HEK293 (cell line): ENCODE measurements around the gene GAB3.

ENCODE experiments used
- CTCF ChIA-PET: fragments of 350-600 bp; formaldehyde crosslinking; extraction: SDS; loops from one replicate; lab custom pipeline; 2021; ENCODE audit warnings: antibody characterized with exemption; lab: Yijun Ruan, JAX
- POLR2A ChIA-PET: fragments of 300-600 bp; formaldehyde crosslinking; extraction: SDS; loops from one replicate; lab custom pipeline; 2020; ENCODE audit warnings: antibody characterized with exemption, inconsistent platforms; lab: Yijun Ruan, JAX
- H3K27ac ChIP-seq: fragments of 200-500 bp; sonication (Bioruptor generic); 2 replicates; pipeline ENCODE4 v1.5.1; 2014; ENCODE audit warnings: low read depth, low read length, control low read depth, inconsistent platforms; ENCODE audit errors: extremely low read depth
- H3K36me3 ChIP-seq, 2 experiments: fragments of 200-500 bp in 1 of 2; sonication (Bioruptor generic) in 1 of 2; 1 replicate in 1 of 2; 2 replicates in 1 of 2; pipeline ENCODE4 v1.5.1; 2014 to 2017; ENCODE audit warnings: inconsistent platforms in 2 of 2, low read length in 2 of 2; ENCODE audit not compliant: control insufficient read depth in 2 of 2, insufficient read depth in 1 of 2
- H3K4me1 ChIP-seq: fragments of 200-500 bp; sonication (Bioruptor generic); 2 replicates; pipeline ENCODE4 v1.5.1; 2014; ENCODE audit warnings: mild to moderate bottlenecking, low read length, inconsistent platforms; ENCODE audit not compliant: control insufficient read depth, insufficient read depth
- H3K4me3 ChIP-seq: 2 replicates; pipeline ENCODE4 v1.5.1; 2011; ENCODE audit warnings: low read depth, mild to moderate bottlenecking, control low read depth, low read length, moderate library complexity
- H3K9me3 ChIP-seq: fragments of 200-500 bp; sonication (Bioruptor generic); 2 replicates; pipeline ENCODE4 v1.5.1; 2014; ENCODE audit warnings: low read depth, low read length, inconsistent platforms; ENCODE audit not compliant: control insufficient read depth, insufficient read depth
- BCL11A ChIP-seq: fragments of 450-650 bp; formaldehyde crosslinking; IDR thresholded peaks from 2 replicates; pipeline ENCODE4 v1.5.1; 2016; ENCODE audit warnings: low read depth, missing biosample characterization, missing genetic modification characterization
- BCL6B ChIP-seq: fragments of 450-650 bp; formaldehyde crosslinking; IDR thresholded peaks from 2 replicates; pipeline ENCODE4 v1.5.1; 2017; ENCODE audit warnings: missing biosample characterization, missing genetic modification characterization
- PATZ1 ChIP-seq: fragments of 450-650 bp; formaldehyde crosslinking; IDR thresholded peaks from 2 replicates; pipeline ENCODE4 v1.5.1; 2016; ENCODE audit warnings: missing biosample characterization, missing genetic modification characterization
- PRDM1 ChIP-seq: fragments of 450-650 bp; formaldehyde crosslinking; IDR thresholded peaks from 2 replicates; pipeline ENCODE4; 2016; ENCODE audit warnings: missing biosample characterization, missing genetic modification characterization
- RBAK ChIP-seq: fragments of 450-650 bp; formaldehyde crosslinking; IDR thresholded peaks from 2 replicates; pipeline ENCODE4 v1.5.1; 2016; ENCODE audit warnings: missing biosample characterization, missing genetic modification characterization
- SCRT1 ChIP-seq: fragments of 450-650 bp; formaldehyde crosslinking; IDR thresholded peaks from 2 replicates; pipeline ENCODE4 v1.5.1; 2016; ENCODE audit warnings: missing biosample characterization, missing genetic modification characterization, borderline replicate concordance
- ZNF140 ChIP-seq: fragments of 450-650 bp; formaldehyde crosslinking; IDR thresholded peaks from 2 replicates; pipeline ENCODE4 v1.5.1; 2016; ENCODE audit warnings: missing biosample characterization, missing genetic modification characterization
- ZNF184 ChIP-seq: fragments of 450-650 bp; IDR thresholded peaks from 2 replicates; pipeline ENCODE4 v1.5.1; 2018; ENCODE audit warnings: missing biosample characterization, mild to moderate bottlenecking, missing genetic modification characterization
- ZNF335 ChIP-seq: fragments of 450-650 bp; formaldehyde crosslinking; conservative IDR thresholded peaks from 2 replicates; pipeline ENCODE4 v1.5.1; 2016; ENCODE audit warnings: missing biosample characterization, missing genetic modification characterization
- ZNF48 ChIP-seq: fragments of 450-650 bp; formaldehyde crosslinking; IDR thresholded peaks from 2 replicates; pipeline ENCODE4 v1.5.1; 2016; ENCODE audit warnings: missing biosample characterization, missing genetic modification characterization
- ZNF521 ChIP-seq: fragments of 450-650 bp; formaldehyde crosslinking; IDR thresholded peaks from 2 replicates; pipeline ENCODE4 v1.5.1; 2017; ENCODE audit warnings: missing biosample characterization, mild to moderate bottlenecking, missing genetic modification characterization
- ZNF530 ChIP-seq: fragments of 450-650 bp; formaldehyde crosslinking; IDR thresholded peaks from 2 replicates; pipeline ENCODE4 v1.5.1; 2016; ENCODE audit warnings: low read depth, missing biosample characterization, missing genetic modification characterization
- ZNF571 ChIP-seq: fragments of 450-650 bp; formaldehyde crosslinking; IDR thresholded peaks from 2 replicates; pipeline ENCODE4 v1.5.0; 2017; ENCODE audit warnings: missing biosample characterization, missing genetic modification characterization
- ZNF585B ChIP-seq: fragments of 450-650 bp; formaldehyde crosslinking; IDR thresholded peaks from 2 replicates; pipeline ENCODE4 v1.5.1; 2016; ENCODE audit warnings: missing biosample characterization, missing genetic modification characterization
- ZNF621 ChIP-seq: fragments of 450-650 bp; formaldehyde crosslinking; IDR thresholded peaks from 2 replicates; pipeline ENCODE4 v1.5.1; 2017; ENCODE audit warnings: missing biosample characterization, missing genetic modification characterization
- ZNF626 ChIP-seq: fragments of 450-650 bp; sonication (Bioruptor Pico); formaldehyde crosslinking; IDR thresholded peaks from 2 replicates; pipeline ENCODE4 v1.5.1; 2018; ENCODE audit warnings: missing biosample characterization, missing genetic modification characterization, inconsistent platforms
- ZNF639 ChIP-seq: fragments of 450-650 bp; formaldehyde crosslinking; IDR thresholded peaks from 2 replicates; pipeline ENCODE4 v1.5.1; 2016; ENCODE audit warnings: missing biosample characterization, missing genetic modification characterization
- ZNF768 ChIP-seq: fragments of 450-650 bp; formaldehyde crosslinking; IDR thresholded peaks from 2 replicates; pipeline ENCODE4 v1.5.1; 2018; ENCODE audit warnings: missing biosample characterization, mild to moderate bottlenecking, missing genetic modification characterization
- ZNF785 ChIP-seq: fragments of 450-650 bp; formaldehyde crosslinking; IDR thresholded peaks from 2 replicates; pipeline ENCODE4 v1.5.1; 2016; ENCODE audit warnings: missing biosample characterization, missing genetic modification characterization
- ZSCAN18 ChIP-seq: fragments of 450-650 bp; formaldehyde crosslinking; IDR thresholded peaks from 2 replicates; pipeline ENCODE4 v1.5.1; 2016; ENCODE audit warnings: missing biosample characterization, missing genetic modification characterization
- ZSCAN30 ChIP-seq: fragments of 450-650 bp; IDR thresholded peaks from 2 replicates; pipeline ENCODE4 v1.5.1; 2018; ENCODE audit warnings: missing biosample characterization, mild to moderate bottlenecking, missing genetic modification characterization, moderate library complexity
- TF ChIP-seq, protein P1 (sequence below): fragments of 450-650 bp; formaldehyde crosslinking; IDR thresholded peaks from 2 replicates; pipeline ENCODE4 v1.5.1; 2016; ENCODE audit warnings: missing biosample characterization, missing genetic modification characterization, low read depth

Gene GAB3

GRCh38 chrX:154742613-154743012 is 8.3 kb downstream of the GAB3 start:
- Histone ChIP-seq H3K27ac (no peak overlapping the region), H3K9me3 (no peaks in the 10 kb centered on the region), H3K4me3 (no peak overlapping the region), H3K36me3 (no peaks in the 10 kb centered on the region), H3K4me1 (no peaks in the 10 kb centered on the region)
- ChIA-PET POLR2A (no interaction called here), CTCF (interaction anchor here (0.6 to 1.2 kb wide), 3 partner anchors 11 to 25 kb away, joined by 3 to 8 read pairs (median 3); no protein-coding TSS in a partner anchor)
- TF ChIP-seq PRDM1 (tag by site-specific recombination) (no peak), SCRT1 (tag by site-specific recombination) (no peak), ZNF571 (no peak)

DNA sequence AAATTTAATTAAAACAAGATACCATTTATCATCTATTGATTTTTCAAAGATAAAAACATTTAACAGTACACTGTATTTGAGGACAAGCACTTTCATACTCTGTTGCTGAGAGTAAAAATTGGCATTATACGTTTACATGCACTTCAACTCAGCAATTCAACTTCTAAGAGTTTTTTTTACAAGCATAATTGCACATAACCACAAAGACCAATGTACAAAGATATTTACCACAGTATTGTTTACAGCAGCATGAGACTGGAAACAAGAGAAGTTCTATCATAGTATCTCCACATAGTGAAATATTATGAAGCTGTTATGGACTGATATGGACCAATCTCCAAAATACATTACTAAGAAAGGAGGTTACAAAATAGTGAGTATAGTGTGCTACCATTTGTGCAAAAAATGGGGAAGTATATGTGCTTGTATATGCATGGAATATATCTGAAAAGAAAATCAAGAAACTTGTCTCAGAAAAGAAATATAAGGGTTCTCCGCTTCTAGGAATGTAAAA is 10.9 kb downstream of the GAB3 start:
- Histone ChIP-seq H3K4me3 (no peak overlapping the region), H3K36me3 (no peaks in the 10 kb centered on the region), H3K9me3 (no peaks in the 10 kb centered on the region), H3K4me1 (no peaks in the 10 kb centered on the region), H3K27ac (no peak overlapping the region)
- ChIA-PET CTCF (interaction anchor here (0.7 to 1.2 kb wide), 4 partner anchors 9 to 137 kb away, joined by 3 to 6 read pairs (median 4); no protein-coding TSS in a partner anchor), POLR2A (no interaction called here)
- no peak for TF ChIP-seq RBAK
- no peak for TF ChIP-seq ZNF521 (tag by site-specific recombination)
- no peak for TF ChIP-seq ZSCAN30 (tag by site-specific recombination)
- TF ChIP-seq ZNF639 (tag by site-specific recombination): no peak
- TF ChIP-seq BCL6B (tag by site-specific recombination): no peak
- no peak for TF ChIP-seq BCL11A (tag by site-specific recombination)
- TF ChIP-seq ZNF184: no peak
- TF ChIP-seq ZNF585B (tag by site-specific recombination): no peak
- no peak for TF ChIP-seq PATZ1 (tag by site-specific recombination)
- TF ChIP-seq PRDM1 (tag by site-specific recombination): no peak
- TF ChIP-seq, all 188 proteins: peak for 0

- CTCF ChIA-PET: interaction anchor here (0.6 to 1.6 kb wide), 3 partner anchors 10 to 904 kb away, joined by 3 to 10 read pairs (median 4); no protein-coding TSS in a partner anchor
- Histone ChIP-seq H3K36me3 (no peaks in the 10 kb centered on the region), H3K9me3 (no peaks in the 10 kb centered on the region)
- TF ChIP-seq ZNF335 (tag by site-specific recombination): no peak
- TF ChIP-seq ZNF140 (tag by site-specific recombination): no peak
- TF ChIP-seq ZSCAN18 (tag by site-specific recombination): no peak
- TF ChIP-seq ZNF768 (tag by site-specific recombination): no peak
- TF ChIP-seq ZNF626 (tag by site-specific recombination): no peak
- TF ChIP-seq ZNF530: no peak
- TF ChIP-seq ZNF48 (tag by site-specific recombination): no peak
- TF ChIP-seq ZNF785 (tag by site-specific recombination): no peak
- TF ChIP-seq, protein P1, sequence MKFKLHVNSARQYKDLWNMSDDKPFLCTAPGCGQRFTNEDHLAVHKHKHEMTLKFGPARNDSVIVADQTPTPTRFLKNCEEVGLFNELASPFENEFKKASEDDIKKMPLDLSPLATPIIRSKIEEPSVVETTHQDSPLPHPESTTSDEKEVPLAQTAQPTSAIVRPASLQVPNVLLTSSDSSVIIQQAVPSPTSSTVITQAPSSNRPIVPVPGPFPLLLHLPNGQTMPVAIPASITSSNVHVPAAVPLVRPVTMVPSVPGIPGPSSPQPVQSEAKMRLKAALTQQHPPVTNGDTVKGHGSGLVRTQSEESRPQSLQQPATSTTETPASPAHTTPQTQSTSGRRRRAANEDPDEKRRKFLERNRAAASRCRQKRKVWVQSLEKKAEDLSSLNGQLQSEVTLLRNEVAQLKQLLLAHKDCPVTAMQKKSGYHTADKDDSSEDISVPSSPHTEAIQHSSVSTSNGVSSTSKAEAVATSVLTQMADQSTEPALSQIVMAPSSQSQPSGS (tag by site-specific recombination): no peak
- TF ChIP-seq ZNF621 (tag by site-specific recombination): no peak
Observed at GRCh38 chrX:154738011-154738738, 12.7 kb downstream of the GAB3 start.

More at GRCh38 chrX:154738011-154738738, 12.7 kb downstream of the GAB3 start:
- Histone ChIP-seq H3K4me1 (no peaks in the 10 kb centered on the region), H3K27ac (no peak overlapping the region), H3K4me3 (no peak overlapping the region)
- POLR2A ChIA-PET: no interaction called here
